Vagina (tissue), 2 donors: ENCODE measurements around the gene NUCB2.

Source experiments
- CTCF ChIP-seq, 3 experiments: fragments of 450-650 bp in 2 of 3; fragments of 200-600 bp in 1 of 3; sonication (generic) in 1 of 3; IDR thresholded peaks; one replicate each; pipeline ENCODE4 v1.5.1; 2017 to 2019; ENCODE audit warnings: antibody characterized with exemption in 3 of 3, mild to moderate bottlenecking in 2 of 3, moderate library complexity in 2 of 3
- POLR2A ChIP-seq, 2 donors: fragments of 450-650 bp; IDR thresholded peaks; one replicate each; pipeline ENCODE4 v1.6.1; 2017; ENCODE audit warnings: antibody characterized with exemption in 2 of 2, mild to moderate bottlenecking in 2 of 2, moderate library complexity in 2 of 2

DNA sequence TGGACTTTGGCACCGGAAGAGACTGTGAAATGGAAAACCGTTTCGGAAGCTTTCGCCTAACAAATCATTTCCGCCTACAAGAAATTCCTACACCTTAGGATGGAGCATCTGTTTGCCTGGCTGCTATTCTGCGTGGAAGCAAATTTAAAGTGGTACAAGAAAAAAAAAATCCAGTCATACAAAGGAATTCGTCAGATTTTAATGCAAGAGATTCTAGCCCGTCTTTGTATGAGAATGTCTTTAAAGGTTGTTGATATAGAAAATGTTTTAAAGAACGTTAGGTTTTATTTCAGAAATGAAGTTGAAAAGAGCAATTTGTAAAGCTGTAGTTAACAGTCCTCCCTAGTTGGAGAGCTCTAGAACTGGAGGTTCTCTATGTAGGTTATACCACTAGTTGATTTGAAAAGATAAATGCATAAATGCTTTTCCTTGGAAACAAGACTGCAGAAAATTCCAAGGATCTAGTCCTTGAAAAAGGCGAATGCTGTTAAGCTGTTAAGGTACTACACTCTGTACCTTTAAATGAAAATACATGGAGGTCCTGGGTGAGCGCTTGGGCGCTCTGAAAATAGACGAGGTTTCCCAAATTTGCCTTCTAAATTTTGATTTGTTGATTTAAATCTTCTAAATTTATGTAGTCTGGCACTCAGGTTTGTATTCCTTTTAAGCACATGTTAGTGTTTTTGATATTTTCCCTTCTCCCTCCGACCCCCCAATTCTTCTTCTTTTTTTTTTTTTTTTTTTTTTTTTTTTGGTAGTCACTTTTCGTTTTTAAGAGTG lies 77.5 kb downstream of the NUCB2 start:
- TF ChIP-seq CTCF (IDR thresholded peaks at IDR 0.05): no peak
- TF ChIP-seq POLR2A (IDR thresholded peaks at IDR 0.05): no peak
